ENCODE data around the gene COX4I2.
A peak's percentile ranks its signal among the peaks of the same experiment; 100 is the strongest.
"Not testable (repeated sequence)": the region's sequence is repeated elsewhere in the genome, so short reads cannot be mapped to it uniquely, and the experiment has no call there.

Gene COX4I2

GRCh38 chr20:31608251-31608945 lies 29.3 kb upstream of the COX4I2 start:
- DNase-seq = peak; percentile 21

- not testable (repeated sequence) for DNase-seq
Measured at GRCh38 chr20:31612271-31612640, 25.5 kb upstream of the COX4I2 start.

- no peak for DNase-seq
Measured at GRCh38 chr20:31615416-31615815, 22.3 kb upstream of the COX4I2 start.

- DNase-seq = no peak
Measured at GRCh38 chr20:31617432-31618104, 20.1 kb upstream of the COX4I2 start.

- DNase-seq = no peak
Measured at GRCh38 chr20:31620246-31620645, 17.5 kb upstream of the COX4I2 start.

GRCh38 chr20:31623123-31623505 lies 14.6 kb upstream of the COX4I2 start:
- DNase-seq = not testable (repeated sequence)

- not testable (repeated sequence) for DNase-seq
Measured at GRCh38 chr20:31626534-31626933, 11.2 kb upstream of the COX4I2 start.

GRCh38 chr20:31628057-31628456 lies 9.7 kb upstream of the COX4I2 start:
- not testable (repeated sequence) for DNase-seq

- peak; percentile 85 for DNase-seq
Measured at GRCh38 chr20:31630187-31630790, 7.4 kb upstream of the COX4I2 start.

- no peak for DNase-seq
Measured at GRCh38 chr20:31632548-31633338, 5.0 kb upstream of the COX4I2 start.

- DNase-seq = no peak
Measured at GRCh38 chr20:31633339-31633914, 4.3 kb upstream of the COX4I2 start.

- DNase-seq = no peak
Measured at GRCh38 chr20:31638317-31638716, 605 bp downstream of the COX4I2 start.

GRCh38 chr20:31638816-31639215 lies 1.1 kb downstream of the COX4I2 start:
- no peak for DNase-seq

GRCh38 chr20:31640259-31640658 lies 2.5 kb downstream of the COX4I2 start:
- no peak for DNase-seq

- DNase-seq = no peak
Measured at GRCh38 chr20:31641391-31641790, 3.7 kb downstream of the COX4I2 start.

GRCh38 chr20:31642837-31643236 lies 5.1 kb downstream of the COX4I2 start:
- no peak for DNase-seq

- no peak for DNase-seq
Measured at GRCh38 chr20:31643522-31643921, 5.8 kb downstream of the COX4I2 start.

- DNase-seq = no peak
Measured at GRCh38 chr20:31644701-31645100, 7.0 kb downstream of the COX4I2 start.

- not testable (repeated sequence) for DNase-seq
Measured at GRCh38 chr20:31648104-31648503, 10.4 kb downstream of the COX4I2 start.

- no peak for DNase-seq
Measured at GRCh38 chr20:31652917-31653396, 15.2 kb downstream of the COX4I2 start.

- peak; percentile 64 for DNase-seq
Measured at GRCh38 chr20:31653561-31653960, 15.8 kb downstream of the COX4I2 start.

- no peak for DNase-seq
Measured at GRCh38 chr20:31654534-31654933, 16.8 kb downstream of the COX4I2 start.
